ENCODE data around the gene RBPJL.

RBPJL gene

GRCh38 chr20:45268531-45268930, 38.1 kb upstream of the RBPJL start:
- DNase-seq: no peak
- H3K79me2 ChIP-seq (ENCODE audit: low read length): no peaks in the 10 kb centered on the region
- H3K27ac ChIP-seq (ENCODE audit: low read length): no peak overlapping the region
- H3K4me2 ChIP-seq (ENCODE audit: low read depth, low read length): no peak overlapping the region
- H3F3A ChIP-seq (ENCODE audit: insufficient read depth, low read length): no peaks in the 10 kb centered on the region
- H3K4me1 ChIP-seq (ENCODE audit: low read length): no peaks in the 10 kb centered on the region
- H3K4me3 ChIP-seq (ENCODE audit: low read length): no peak overlapping the region
- TF ChIP-seq EZH2phosphoT487 (IDR thresholded peaks at IDR 0.05; ENCODE audit: low read length) (no peak), EZH2 (optimal IDR thresholded peaks at IDR 0.05; ENCODE audit: low read depth, low read length) (no peak)
- TF ChIP-seq, protein P1, sequence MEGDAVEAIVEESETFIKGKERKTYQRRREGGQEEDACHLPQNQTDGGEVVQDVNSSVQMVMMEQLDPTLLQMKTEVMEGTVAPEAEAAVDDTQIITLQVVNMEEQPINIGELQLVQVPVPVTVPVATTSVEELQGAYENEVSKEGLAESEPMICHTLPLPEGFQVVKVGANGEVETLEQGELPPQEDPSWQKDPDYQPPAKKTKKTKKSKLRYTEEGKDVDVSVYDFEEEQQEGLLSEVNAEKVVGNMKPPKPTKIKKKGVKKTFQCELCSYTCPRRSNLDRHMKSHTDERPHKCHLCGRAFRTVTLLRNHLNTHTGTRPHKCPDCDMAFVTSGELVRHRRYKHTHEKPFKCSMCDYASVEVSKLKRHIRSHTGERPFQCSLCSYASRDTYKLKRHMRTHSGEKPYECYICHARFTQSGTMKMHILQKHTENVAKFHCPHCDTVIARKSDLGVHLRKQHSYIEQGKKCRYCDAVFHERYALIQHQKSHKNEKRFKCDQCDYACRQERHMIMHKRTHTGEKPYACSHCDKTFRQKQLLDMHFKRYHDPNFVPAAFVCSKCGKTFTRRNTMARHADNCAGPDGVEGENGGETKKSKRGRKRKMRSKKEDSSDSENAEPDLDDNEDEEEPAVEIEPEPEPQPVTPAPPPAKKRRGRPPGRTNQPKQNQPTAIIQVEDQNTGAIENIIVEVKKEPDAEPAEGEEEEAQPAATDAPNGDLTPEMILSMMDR (IDR thresholded peaks at IDR 0.05; ENCODE audit: low read length): no peak
- H3K36me3 ChIP-seq (replicated peaks; ENCODE audit: insufficient read depth, low read length): no peaks in the 10 kb centered on the region
- no peaks in the 10 kb centered on the region for H3K9me3 ChIP-seq (replicated peaks; ENCODE audit: insufficient read depth, low read length)
- no peaks in the 10 kb centered on the region for H3K9me2 ChIP-seq (replicated peaks; ENCODE audit: insufficient read depth, low read length)
- no peaks in the 10 kb centered on the region for H4K20me1 ChIP-seq (ENCODE audit: insufficient read depth, low read length)
- no peak overlapping the region for H2AFZ ChIP-seq (ENCODE audit: low read length)
- H3K27me3 ChIP-seq (replicated peaks; ENCODE audit: insufficient read depth, low read length): no peaks in the 10 kb centered on the region
- no peak overlapping the region for H3K9ac ChIP-seq (ENCODE audit: low read length)

DNA sequence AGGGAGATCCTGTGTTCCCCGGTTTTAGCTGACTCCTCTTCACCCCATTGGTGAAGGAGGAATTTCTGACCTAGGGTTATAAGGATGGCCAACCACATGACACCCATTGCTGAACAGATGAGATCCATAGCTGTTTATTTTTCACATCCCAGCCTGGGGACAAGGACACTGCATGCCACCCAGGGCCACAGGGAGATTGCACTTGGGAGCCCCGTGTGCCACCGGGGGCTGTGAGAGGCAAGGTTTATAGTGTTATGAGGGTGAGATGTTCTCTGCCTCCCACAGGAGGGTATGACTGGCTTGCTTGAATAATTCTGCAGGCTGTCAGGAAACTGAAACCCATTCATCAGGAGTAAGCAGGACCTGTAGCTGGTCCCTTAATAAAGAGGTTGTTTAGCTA, 37.6 kb upstream of the RBPJL start:
- Histone ChIP-seq H3K4me3 (ENCODE audit: low read length) (no peak overlapping the region), H3K4me1 (ENCODE audit: low read length) (no peaks in the 10 kb centered on the region), H3K9ac (ENCODE audit: low read length) (no peak overlapping the region), H3K9me2 (replicated peaks; ENCODE audit: insufficient read depth, low read length) (no peaks in the 10 kb centered on the region), H3K27me3 (replicated peaks; ENCODE audit: insufficient read depth, low read length) (no peaks in the 10 kb centered on the region), H3K27ac (ENCODE audit: low read length) (no peak overlapping the region), H3F3A (ENCODE audit: insufficient read depth, low read length) (no peaks in the 10 kb centered on the region), H3K36me3 (replicated peaks; ENCODE audit: insufficient read depth, low read length) (no peaks in the 10 kb centered on the region), H3K4me2 (ENCODE audit: low read depth, low read length) (no peak overlapping the region), H3K9me3 (replicated peaks; ENCODE audit: insufficient read depth, low read length) (no peaks in the 10 kb centered on the region), H3K79me2 (ENCODE audit: low read length) (no peaks in the 10 kb centered on the region), H2AFZ (ENCODE audit: low read length) (no peak overlapping the region), H4K20me1 (ENCODE audit: insufficient read depth, low read length) (no peaks in the 10 kb centered on the region)
- TF ChIP-seq EZH2phosphoT487 (IDR thresholded peaks at IDR 0.05; ENCODE audit: low read length): no peak
- TF ChIP-seq, protein P1 (IDR thresholded peaks at IDR 0.05; ENCODE audit: low read length): no peak
- TF ChIP-seq EZH2 (optimal IDR thresholded peaks at IDR 0.05; ENCODE audit: low read depth, low read length): no peak
- DNase-seq: no peak

- no peaks in the 10 kb centered on the region for H3K4me1 ChIP-seq (ENCODE audit: low read length)
- no peak overlapping the region for H3K27ac ChIP-seq (ENCODE audit: low read length)
- H3K4me3 ChIP-seq (ENCODE audit: low read length): no peak overlapping the region
- no peak overlapping the region for H3K9ac ChIP-seq (ENCODE audit: low read length)
- no peak overlapping the region for H2AFZ ChIP-seq (ENCODE audit: low read length)
- H3K79me2 ChIP-seq (ENCODE audit: low read length): no peaks in the 10 kb centered on the region
- TF ChIP-seq EZH2phosphoT487 (IDR thresholded peaks at IDR 0.05; ENCODE audit: low read length) (no peak), EZH2 (optimal IDR thresholded peaks at IDR 0.05; ENCODE audit: low read depth, low read length) (no peak)
- TF ChIP-seq, protein P1 (IDR thresholded peaks at IDR 0.05; ENCODE audit: low read length): no peak
- H3K4me2 ChIP-seq (ENCODE audit: low read depth, low read length): no peak overlapping the region
- DNase-seq: no peak
- no peaks in the 10 kb centered on the region for H3K9me3 ChIP-seq (replicated peaks; ENCODE audit: insufficient read depth, low read length)
- no peaks in the 10 kb centered on the region for H3K36me3 ChIP-seq (replicated peaks; ENCODE audit: insufficient read depth, low read length)
- no peaks in the 10 kb centered on the region for H4K20me1 ChIP-seq (ENCODE audit: insufficient read depth, low read length)
- no peaks in the 10 kb centered on the region for H3K9me2 ChIP-seq (replicated peaks; ENCODE audit: insufficient read depth, low read length)
- H3K27me3 ChIP-seq (replicated peaks; ENCODE audit: insufficient read depth, low read length): no peaks in the 10 kb centered on the region
- no peaks in the 10 kb centered on the region for H3F3A ChIP-seq (ENCODE audit: insufficient read depth, low read length)
Observed at GRCh38 chr20:45269754-45270270, 36.8 kb upstream of the RBPJL start.

Data from MM.1S (cell line).